PFSK-1 (cell line): Measurements from ENCODE around the gene SRGAP3. TPM values are rescaled to one million over a fixed set of nuclear protein-coding genes. Genes with fewer than 3 reads are reported as not detected.

Experiments
- FOXP2 ChIP-seq: optimal IDR thresholded peaks from 2 replicates; pipeline ENCODE3; 2011; ENCODE audit warnings: borderline replicate concordance, control low read depth, inconsistent platforms; ENCODE audit not compliant: insufficient read depth; ENCODE audit errors: extremely low read length, extremely low read depth
- POLR2AphosphoS5 ChIP-seq: IDR thresholded peaks from 2 replicates; pipeline ENCODE4 v1.6.1; 2012; ENCODE audit warnings: low read depth, mild to moderate bottlenecking, control low read depth, low read length, moderate library complexity
- SIN3A ChIP-seq: IDR thresholded peaks from 2 replicates; pipeline ENCODE4 v1.6.1; 2012; ENCODE audit warnings: mild to moderate bottlenecking, low read length, moderate library complexity, borderline replicate concordance; ENCODE audit not compliant: insufficient read depth
- TAF1 ChIP-seq: IDR thresholded peaks from 2 replicates; pipeline ENCODE4 v1.6.1; 2012; ENCODE audit warnings: low read length, control low read depth, borderline replicate concordance; ENCODE audit not compliant: insufficient read depth
- polyA plus RNA-seq: library from polyadenylated mRNA; unstranded; fragments of >200 nt; gene quantifications from one replicate; pipeline ENCODE4 v1.2.1, GENCODE V29; 2012; ENCODE audit warnings: low read depth, missing spikeins; ENCODE audit not compliant: insufficient read length
- TF ChIP-seq, protein P1 (sequence below), 2 experiments: IDR thresholded peaks; 2 replicates each; pipeline versions ENCODE4 v1.6.1 to v1.8.0; 2011 to 2012; ENCODE audit warnings: low read depth in 2 of 2, low read length in 2 of 2, control low read depth in 1 of 2, inconsistent platforms in 1 of 2, mild to moderate bottlenecking in 1 of 2, moderate library complexity in 1 of 2; ENCODE audit not compliant: insufficient read depth in 1 of 2

The SRGAP3 gene
- polyA plus RNA-seq = 2.8 TPM

DNA sequence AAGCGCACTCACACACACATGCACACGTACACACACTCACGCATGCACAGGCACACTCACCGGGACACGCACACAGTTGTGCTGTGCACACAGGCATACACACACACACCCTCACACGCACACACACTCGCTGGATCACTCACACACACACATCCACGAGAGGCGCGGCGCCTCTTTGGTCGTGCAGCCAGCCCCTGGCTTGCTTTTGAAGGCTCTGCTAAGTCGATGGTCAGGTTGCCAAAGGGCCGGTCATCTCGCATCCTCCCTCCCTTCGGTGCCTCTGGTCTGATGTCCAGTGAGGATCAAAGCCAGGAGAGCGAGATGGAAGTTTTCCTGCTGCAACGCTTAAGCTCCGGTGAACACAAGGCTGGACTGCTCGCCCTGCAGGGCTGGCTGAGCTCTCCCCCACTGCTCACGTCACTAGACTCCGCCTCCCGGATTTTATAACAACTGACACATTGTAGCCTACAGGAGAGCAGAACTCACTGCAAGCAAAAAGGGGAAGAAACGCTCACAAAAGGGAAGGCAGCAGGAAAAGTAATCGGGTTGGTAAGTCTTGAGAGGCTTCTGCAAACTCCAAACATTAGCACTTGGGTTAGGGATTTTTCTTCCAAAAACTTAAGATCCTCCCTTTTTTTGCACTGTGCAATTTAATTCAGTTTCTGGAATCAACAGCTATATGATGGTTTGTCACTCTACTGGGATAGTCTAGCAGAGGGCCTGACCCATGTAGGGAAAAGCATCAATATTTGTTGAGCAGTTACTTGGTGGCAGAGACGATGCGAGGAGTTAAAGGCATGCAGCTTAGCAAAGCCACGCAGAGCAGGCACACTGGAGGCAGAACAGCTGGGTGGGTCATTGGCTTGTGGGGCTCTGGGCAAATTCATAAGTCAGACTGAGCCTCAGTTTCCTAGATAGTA, at the start of gene SRGAP3:
TSS of gene SRGAP3 (minus strand) at position 374 of the 920 bp plus-strand sequence. CDS start 695 bp downstream, outside the sequence.
- TF ChIP-seq, protein P1, sequence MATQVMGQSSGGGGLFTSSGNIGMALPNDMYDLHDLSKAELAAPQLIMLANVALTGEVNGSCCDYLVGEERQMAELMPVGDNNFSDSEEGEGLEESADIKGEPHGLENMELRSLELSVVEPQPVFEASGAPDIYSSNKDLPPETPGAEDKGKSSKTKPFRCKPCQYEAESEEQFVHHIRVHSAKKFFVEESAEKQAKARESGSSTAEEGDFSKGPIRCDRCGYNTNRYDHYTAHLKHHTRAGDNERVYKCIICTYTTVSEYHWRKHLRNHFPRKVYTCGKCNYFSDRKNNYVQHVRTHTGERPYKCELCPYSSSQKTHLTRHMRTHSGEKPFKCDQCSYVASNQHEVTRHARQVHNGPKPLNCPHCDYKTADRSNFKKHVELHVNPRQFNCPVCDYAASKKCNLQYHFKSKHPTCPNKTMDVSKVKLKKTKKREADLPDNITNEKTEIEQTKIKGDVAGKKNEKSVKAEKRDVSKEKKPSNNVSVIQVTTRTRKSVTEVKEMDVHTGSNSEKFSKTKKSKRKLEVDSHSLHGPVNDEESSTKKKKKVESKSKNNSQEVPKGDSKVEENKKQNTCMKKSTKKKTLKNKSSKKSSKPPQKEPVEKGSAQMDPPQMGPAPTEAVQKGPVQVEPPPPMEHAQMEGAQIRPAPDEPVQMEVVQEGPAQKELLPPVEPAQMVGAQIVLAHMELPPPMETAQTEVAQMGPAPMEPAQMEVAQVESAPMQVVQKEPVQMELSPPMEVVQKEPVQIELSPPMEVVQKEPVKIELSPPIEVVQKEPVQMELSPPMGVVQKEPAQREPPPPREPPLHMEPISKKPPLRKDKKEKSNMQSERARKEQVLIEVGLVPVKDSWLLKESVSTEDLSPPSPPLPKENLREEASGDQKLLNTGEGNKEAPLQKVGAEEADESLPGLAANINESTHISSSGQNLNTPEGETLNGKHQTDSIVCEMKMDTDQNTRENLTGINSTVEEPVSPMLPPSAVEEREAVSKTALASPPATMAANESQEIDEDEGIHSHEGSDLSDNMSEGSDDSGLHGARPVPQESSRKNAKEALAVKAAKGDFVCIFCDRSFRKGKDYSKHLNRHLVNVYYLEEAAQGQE (IDR thresholded peaks at IDR 0.05; ENCODE audit: insufficient read depth in 1 of 2, low read depth in 2 of 2, low read length in 2 of 2) = no peak; a peak in 1 of 4 replicates
- no peak for TF ChIP-seq SIN3A
- TF ChIP-seq TAF1 = peak; percentile 45; the same call in 1 of the 2 replicates
- TF ChIP-seq FOXP2 = no peak
- TF ChIP-seq POLR2AphosphoS5 = peak; percentile 54; the same call in 1 of the 2 replicates

DNA sequence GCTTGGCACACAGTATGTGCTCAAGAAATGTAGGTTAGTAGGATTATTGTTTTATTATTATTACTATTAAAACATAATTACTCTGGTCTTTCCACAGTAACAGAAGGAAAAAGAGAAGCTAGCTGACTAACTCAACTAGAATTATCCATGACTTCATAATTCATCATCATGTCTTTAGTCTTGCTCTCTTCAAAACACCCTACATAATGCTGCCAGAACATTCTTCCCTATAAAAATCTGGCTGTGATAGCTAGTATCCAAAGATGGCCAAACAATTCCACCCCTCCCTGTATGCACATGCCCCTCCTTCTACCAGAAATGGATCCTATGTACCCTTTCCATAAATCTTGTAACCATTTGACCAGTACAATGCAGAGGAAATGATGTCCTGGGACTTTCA, 48.8 kb upstream of the SRGAP3 start:
- TF ChIP-seq SIN3A (no peak), POLR2AphosphoS5 (no peak), FOXP2 (no peak), TAF1 (no peak)
- TF ChIP-seq, protein P1 (IDR thresholded peaks at IDR 0.05; ENCODE audit: insufficient read depth in 1 of 2, low read depth in 2 of 2, low read length in 2 of 2) = no peak

DNA sequence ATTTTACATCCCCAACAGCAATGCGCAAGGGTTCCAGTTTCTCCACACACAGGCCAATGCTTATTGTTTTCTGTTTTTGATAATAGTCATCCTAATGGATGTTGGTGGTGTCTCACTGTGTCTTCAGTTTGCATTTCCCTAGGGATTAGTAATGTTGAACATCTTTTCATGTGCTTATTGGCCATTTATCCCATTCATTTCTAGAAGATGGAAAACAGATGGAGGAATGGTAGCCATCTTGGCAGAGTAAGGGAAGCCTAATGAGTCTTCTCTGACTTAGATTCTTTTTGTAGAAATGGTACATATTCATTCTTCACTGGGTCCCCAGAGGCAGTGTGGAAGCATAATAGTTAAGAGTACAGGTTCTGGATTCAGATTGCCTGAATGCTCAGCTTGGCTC, 46.8 kb upstream of the SRGAP3 start:
- no peak for TF ChIP-seq TAF1
- TF ChIP-seq, protein P1 (IDR thresholded peaks at IDR 0.05; ENCODE audit: insufficient read depth in 1 of 2, low read depth in 2 of 2, low read length in 2 of 2) = no peak
- TF ChIP-seq FOXP2 = no peak
- no peak for TF ChIP-seq POLR2AphosphoS5
- TF ChIP-seq SIN3A = no peak

DNA sequence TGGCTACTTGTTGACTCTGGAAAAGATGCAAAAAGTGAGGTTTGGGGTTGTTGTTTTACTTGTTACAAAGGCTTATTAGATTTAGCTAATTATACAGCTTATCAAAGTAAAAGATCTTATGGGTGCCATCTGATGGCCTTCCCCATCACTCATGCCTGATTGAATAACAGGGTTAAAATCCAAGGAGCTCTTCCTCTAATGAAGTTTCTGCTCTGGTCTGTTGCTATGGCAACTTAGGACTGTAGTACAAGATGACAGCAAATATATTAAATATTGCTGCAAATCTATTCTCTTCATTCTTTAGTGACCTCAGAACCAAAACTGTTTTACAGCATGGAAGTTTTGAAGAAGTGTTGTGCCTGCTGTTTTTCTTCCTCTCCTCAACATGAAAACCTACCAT, 45.6 kb upstream of the SRGAP3 start:
- TF ChIP-seq POLR2AphosphoS5 (no peak), SIN3A (no peak), FOXP2 (no peak), TAF1 (no peak)
- TF ChIP-seq, protein P1 (IDR thresholded peaks at IDR 0.05; ENCODE audit: insufficient read depth in 1 of 2, low read depth in 2 of 2, low read length in 2 of 2) = no peak
